ENCODE data around the gene C13orf46. TPM values are rescaled to one million over a fixed set of nuclear protein-coding genes. Genes with fewer than 3 reads are reported as not detected.

The C13orf46 gene
- total RNA-seq, 2 experiments from 2014 or later: 0.21 TPM; not detected in 1

- no peaks in the 10 kb centered on the region for H4K20me1 ChIP-seq (ENCODE audit: insufficient read depth, low read length)
- no peak overlapping the region for H3K27ac ChIP-seq (ENCODE audit: low read depth, low read length, poor library complexity, severe bottlenecking)
- intact Hi-C loops (cut with micrococcal nuclease; ENCODE audit: unreplicated experiment): no loop called here
- no peaks in the 10 kb centered on the region for H3K79me2 ChIP-seq (ENCODE audit: insufficient read depth, low read depth, low read length)
- H3K4me1 ChIP-seq (ENCODE audit: insufficient read depth, low read length, poor library complexity, severe bottlenecking): no peaks in the 10 kb centered on the region
- TF ChIP-seq EZH2phosphoT487 (IDR thresholded peaks at IDR 0.05; ENCODE audit: borderline replicate concordance, low read depth, low read length): no peak
- TF ChIP-seq CTCF (conservative IDR thresholded peaks at IDR 0.05; ENCODE audit: low read length): no peak
- H3K4me3 ChIP-seq (ENCODE audit: low read depth, low read length, poor library complexity, severe bottlenecking): no peak overlapping the region
- no peaks in the 10 kb centered on the region for H3K9me2 ChIP-seq (ENCODE audit: insufficient read depth, low read length)
- no TSS peak for BruUV-seq (replicated peaks)
- no peak for DNase-seq (ENCODE audit: low spot score)
- no peaks in the 10 kb centered on the region for H3K9me3 ChIP-seq (ENCODE audit: low read length)
- peaks cover 6% of the 10 kb centered on the region; the same call in 1 of the 2 replicates for H3K36me3 ChIP-seq (ENCODE audit: insufficient read depth, low read length)
- H2AFZ ChIP-seq (ENCODE audit: low read length): no peak overlapping the region
- H3K4me2 ChIP-seq (ENCODE audit: low read length): no peak overlapping the region
- ChIA-PET CTCF (ENCODE audit: unreplicated experiment) (interaction anchor here (0.7 kb wide), 1 partner anchor 129 kb away, joined by 5 read pairs; no protein-coding TSS in a partner anchor), POLR2A (no interaction called here)
Observed at GRCh38 chr13:113982296-113982661, 8.4 kb upstream of the C13orf46 start.

- Histone ChIP-seq H3K27ac (ENCODE audit: low read depth, low read length, poor library complexity, severe bottlenecking) (no peak overlapping the region), H3K4me3 (ENCODE audit: low read depth, low read length, poor library complexity, severe bottlenecking) (no peak overlapping the region), H3K4me1 (ENCODE audit: insufficient read depth, low read length, poor library complexity, severe bottlenecking) (no peaks in the 10 kb centered on the region), H3K9me2 (ENCODE audit: insufficient read depth, low read length) (no peaks in the 10 kb centered on the region), H3K9me3 (ENCODE audit: low read length) (no peaks in the 10 kb centered on the region), H3K79me2 (ENCODE audit: insufficient read depth, low read depth, low read length) (no peaks in the 10 kb centered on the region), H3K36me3 (ENCODE audit: insufficient read depth, low read length) (peaks cover 6% of the 10 kb centered on the region; the same call in 1 of the 2 replicates), H3K4me2 (ENCODE audit: low read length) (no peak overlapping the region), H4K20me1 (ENCODE audit: insufficient read depth, low read length) (no peaks in the 10 kb centered on the region), H2AFZ (ENCODE audit: low read length) (no peak overlapping the region)
- no peak for DNase-seq (ENCODE audit: low spot score)
- TF ChIP-seq EZH2phosphoT487 (IDR thresholded peaks at IDR 0.05; ENCODE audit: borderline replicate concordance, low read depth, low read length) (no peak), CTCF (conservative IDR thresholded peaks at IDR 0.05; ENCODE audit: low read length) (no peak)
- intact Hi-C loops (cut with micrococcal nuclease; ENCODE audit: unreplicated experiment): no loop called here
- POLR2A ChIA-PET: no interaction called here
- CTCF ChIA-PET (ENCODE audit: unreplicated experiment): interaction anchor here (0.7 kb wide), 1 partner anchor 130 kb away, joined by 5 read pairs; no protein-coding TSS in a partner anchor
- BruUV-seq (replicated peaks): no TSS peak
Observed at GRCh38 chr13:113981611-113982295, 7.9 kb upstream of the C13orf46 start.

GRCh38 chr13:113981194-113981605 is 7.3 kb upstream of the C13orf46 start:
- DNase-seq (ENCODE audit: low spot score): no peak
- H3K27ac ChIP-seq (ENCODE audit: low read depth, low read length, poor library complexity, severe bottlenecking): no peak overlapping the region
- H3K79me2 ChIP-seq (ENCODE audit: insufficient read depth, low read depth, low read length): no peaks in the 10 kb centered on the region
- no peaks in the 10 kb centered on the region for H3K9me3 ChIP-seq (ENCODE audit: low read length)
- no TSS peak for BruUV-seq (replicated peaks)
- H3K4me3 ChIP-seq (ENCODE audit: low read depth, low read length, poor library complexity, severe bottlenecking): no peak overlapping the region
- intact Hi-C loops (cut with micrococcal nuclease; ENCODE audit: unreplicated experiment): no loop called here
- no peak overlapping the region for H3K4me2 ChIP-seq (ENCODE audit: low read length)
- H4K20me1 ChIP-seq (ENCODE audit: insufficient read depth, low read length): no peaks in the 10 kb centered on the region
- H3K9me2 ChIP-seq (ENCODE audit: insufficient read depth, low read length): no peaks in the 10 kb centered on the region
- H3K36me3 ChIP-seq (ENCODE audit: insufficient read depth, low read length): peaks cover 6% of the 10 kb centered on the region; the same call in 1 of the 2 replicates
- ChIA-PET POLR2A (no interaction called here), CTCF (ENCODE audit: unreplicated experiment) (no interaction called here)
- TF ChIP-seq CTCF (conservative IDR thresholded peaks at IDR 0.05; ENCODE audit: low read length): no peak
- no peak for TF ChIP-seq EZH2phosphoT487 (IDR thresholded peaks at IDR 0.05; ENCODE audit: borderline replicate concordance, low read depth, low read length)
- no peaks in the 10 kb centered on the region for H3K4me1 ChIP-seq (ENCODE audit: insufficient read depth, low read length, poor library complexity, severe bottlenecking)
- H2AFZ ChIP-seq (ENCODE audit: low read length): no peak overlapping the region

Measured in OCI-LY7 (cell line).